RWPE1 (cell line): ENCODE measurements around the gene PITPNC1.

Source experiments
- CTCF ChIA-PET: fragments of 350-600 bp; sonication (Branson Sonifier 250); formaldehyde crosslinking; extraction: SDS; loops from one replicate; lab custom pipeline; 2021; lab: Yijun Ruan, JAX
- POLR2A ChIA-PET: fragments of 400-600 bp; formaldehyde crosslinking; extraction: SDS; loops from one replicate; lab custom pipeline; 2020; ENCODE audit warnings: antibody characterized with exemption; ENCODE audit not compliant: low non-redundant PET; lab: Yijun Ruan, JAX
- DNase-seq: peaks from one replicate; pipeline ENCODE4 v3.0.0; 2012; ENCODE audit warnings: low spot score
- H3K27ac ChIP-seq: fragments of 450-650 bp; 2 replicates; pipeline ENCODE4 v1.5.1; 2017
- CTCF ChIP-seq: fragments of 450-650 bp; conservative IDR thresholded peaks from 2 replicates; pipeline ENCODE4 v1.5.1; 2017; ENCODE audit warnings: low read depth, mild to moderate bottlenecking

The PITPNC1 gene

DNA sequence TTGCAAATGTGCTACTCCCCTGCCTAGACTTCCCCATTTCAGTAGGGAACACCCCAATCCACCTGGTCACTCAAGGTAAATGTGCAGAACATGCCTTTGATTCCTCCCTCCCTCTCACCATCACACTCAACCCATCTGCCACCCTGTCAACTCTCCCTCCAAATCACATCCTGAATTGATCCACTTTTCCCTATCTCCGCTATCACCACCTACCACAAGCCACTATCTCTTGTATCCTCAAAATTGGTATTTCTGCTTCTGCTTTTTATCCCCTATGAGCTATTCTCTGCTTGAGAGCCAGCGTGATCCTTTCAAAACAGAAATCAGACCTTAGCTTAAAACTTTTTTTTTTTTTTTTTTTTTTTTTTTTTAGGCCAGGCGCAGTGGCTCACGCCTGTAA is 335.3 kb downstream of the PITPNC1 start:
- no peak for TF ChIP-seq CTCF
- no peak overlapping the region for H3K27ac ChIP-seq
- ChIA-PET CTCF (interaction anchor here (0.6 kb wide), 1 partner anchor 1726 kb away, joined by 4 read pairs; no protein-coding TSS in a partner anchor), POLR2A (interaction anchor here (0.6 kb wide), 1 partner anchor 1295 kb away, joined by 3 read pairs; no protein-coding TSS in a partner anchor)
- DNase-seq = no peak

DNA sequence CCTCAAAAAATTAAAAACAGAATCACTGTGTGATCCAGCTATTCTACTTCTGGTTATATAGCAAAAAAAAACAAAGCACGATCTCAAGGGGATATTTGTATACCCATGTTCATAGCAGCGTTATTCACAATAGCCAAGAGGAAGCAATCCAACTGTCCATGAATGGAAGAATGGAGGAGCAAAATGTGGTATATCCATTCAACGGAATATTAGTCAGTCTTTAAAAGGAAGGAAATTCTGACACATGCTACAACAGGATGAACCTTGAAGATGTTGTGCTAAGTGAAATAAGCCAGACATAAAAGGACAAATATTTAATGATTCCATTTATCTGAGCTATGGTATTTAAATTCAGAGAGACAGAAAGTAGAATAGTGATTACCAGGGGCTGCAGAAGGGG is 336.1 kb downstream of the PITPNC1 start:
- CTCF ChIA-PET = no interaction called here
- TF ChIP-seq CTCF = no peak
- POLR2A ChIA-PET = interaction anchor here (0.6 kb wide), 1 partner anchor 1295 kb away, joined by 3 read pairs; no protein-coding TSS in a partner anchor
- H3K27ac ChIP-seq = no peak overlapping the region
- DNase-seq = no peak

DNA sequence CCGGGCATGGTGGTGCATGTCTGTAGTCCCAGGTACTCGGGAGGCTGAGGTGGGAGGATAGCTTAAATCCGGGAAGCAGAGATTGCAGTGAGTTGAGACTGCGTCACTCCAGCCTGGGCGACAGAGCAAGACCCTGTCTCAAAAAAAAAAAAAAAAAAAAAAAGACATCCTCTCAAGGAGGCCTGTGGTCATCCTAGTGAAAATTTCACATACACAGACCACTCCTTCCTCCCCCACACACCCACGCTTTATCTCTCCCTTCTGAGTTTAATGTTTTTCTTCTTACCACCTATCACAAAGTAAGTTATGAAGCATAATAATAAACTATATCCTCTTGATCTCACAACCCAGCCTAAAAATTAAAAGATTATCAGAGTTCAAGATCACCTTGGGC is 339.3 kb downstream of the PITPNC1 start:
- TF ChIP-seq CTCF = no peak
- DNase-seq = no peak
- ChIA-PET POLR2A (interaction anchor here (0.7 kb wide), 1 partner anchor 35 kb away, joined by 3 read pairs; no protein-coding TSS in a partner anchor), CTCF (interaction anchor here (1.2 kb wide), 1 partner anchor 30 kb away, joined by 3 read pairs; no protein-coding TSS in a partner anchor)
- no peak overlapping the region for H3K27ac ChIP-seq

DNA sequence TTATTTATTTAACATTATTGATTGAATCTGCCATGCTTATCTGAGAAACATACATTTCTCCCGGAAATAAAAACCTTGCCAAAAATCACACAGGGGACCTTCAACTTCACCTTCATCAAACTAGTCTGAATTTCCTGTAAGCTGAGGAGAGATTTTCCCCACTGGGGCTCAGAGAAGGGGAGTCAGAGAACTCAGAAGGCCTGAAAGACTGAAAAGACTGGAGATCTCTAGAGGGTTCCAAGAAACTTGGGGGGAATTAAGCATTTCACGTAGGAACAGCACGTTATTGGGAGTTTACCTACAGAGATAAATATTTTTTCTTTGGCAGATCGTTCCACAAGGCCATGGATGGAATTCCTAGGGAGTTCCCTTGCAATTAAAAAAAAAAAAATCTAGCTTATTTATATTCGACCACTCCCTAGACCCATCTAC is 340.1 kb downstream of the PITPNC1 start:
- DNase-seq = no peak
- H3K27ac ChIP-seq = peak overlapping the region; percentile 82
- POLR2A ChIA-PET = interaction anchor here (0.5 kb wide), 1 partner anchor 29 kb away, joined by 5 read pairs; no protein-coding TSS in a partner anchor
- no peak for TF ChIP-seq CTCF
- CTCF ChIA-PET = interaction anchor here (0.7 to 1.2 kb wide), 5 partner anchors 12 to 303 kb away, joined by 3 to 6 read pairs (median 5); no protein-coding TSS in a partner anchor

DNA sequence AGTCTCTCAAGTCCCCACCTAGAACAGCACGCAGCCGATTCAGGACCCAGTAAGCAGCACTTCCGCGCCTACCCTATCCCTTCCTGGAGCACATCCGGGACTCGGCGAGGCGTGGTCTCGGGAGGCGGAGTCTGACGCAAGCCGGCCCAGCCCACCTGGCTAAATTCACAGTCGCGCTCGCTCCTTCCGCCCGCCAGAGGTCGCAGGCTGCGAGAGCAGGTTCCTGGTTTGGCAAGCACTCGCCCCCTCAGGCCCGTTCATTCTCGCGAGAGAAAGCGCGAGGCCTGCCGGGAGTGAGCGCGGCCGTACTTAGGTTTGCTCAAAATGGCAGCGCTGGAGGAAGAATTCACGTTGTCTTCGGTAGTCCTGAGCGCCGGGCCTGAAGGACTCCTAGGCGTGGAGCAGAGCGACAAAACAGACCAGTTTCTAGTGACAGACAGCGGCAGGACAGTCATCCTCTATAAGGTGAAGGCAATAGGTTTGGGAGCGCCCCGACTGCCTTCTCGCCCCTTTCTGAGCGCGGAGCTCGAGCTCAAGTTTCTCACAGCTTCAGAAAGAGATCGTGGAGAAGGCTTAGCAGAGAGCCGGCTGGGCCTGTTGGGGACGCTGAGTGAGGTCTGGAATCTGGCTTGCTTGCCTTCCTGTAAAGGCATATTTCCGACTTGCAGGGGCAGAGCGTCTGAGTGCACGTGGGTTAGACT is 340.7 kb downstream of the PITPNC1 start, which contains the start of gene NOL11:
TSS of gene NOL11 (plus strand) at position 313 of the 701 bp plus-strand sequence. CDS start at position 325, 12 bp downstream.
- DNase-seq = peak; percentile 98
- ChIA-PET POLR2A (interaction anchor here (0.5 kb wide), 2 partner anchors 10 to 19 kb away, joined by 3 read pairs; no protein-coding TSS in a partner anchor), CTCF (interaction anchor here (0.7 to 1.2 kb wide), 5 partner anchors 13 to 302 kb away, joined by 3 to 6 read pairs (median 5); no protein-coding TSS in a partner anchor)
- TF ChIP-seq CTCF = peak; percentile 99
- peak within 1 kb of the TSS; percentile 82 for H3K27ac ChIP-seq

DNA sequence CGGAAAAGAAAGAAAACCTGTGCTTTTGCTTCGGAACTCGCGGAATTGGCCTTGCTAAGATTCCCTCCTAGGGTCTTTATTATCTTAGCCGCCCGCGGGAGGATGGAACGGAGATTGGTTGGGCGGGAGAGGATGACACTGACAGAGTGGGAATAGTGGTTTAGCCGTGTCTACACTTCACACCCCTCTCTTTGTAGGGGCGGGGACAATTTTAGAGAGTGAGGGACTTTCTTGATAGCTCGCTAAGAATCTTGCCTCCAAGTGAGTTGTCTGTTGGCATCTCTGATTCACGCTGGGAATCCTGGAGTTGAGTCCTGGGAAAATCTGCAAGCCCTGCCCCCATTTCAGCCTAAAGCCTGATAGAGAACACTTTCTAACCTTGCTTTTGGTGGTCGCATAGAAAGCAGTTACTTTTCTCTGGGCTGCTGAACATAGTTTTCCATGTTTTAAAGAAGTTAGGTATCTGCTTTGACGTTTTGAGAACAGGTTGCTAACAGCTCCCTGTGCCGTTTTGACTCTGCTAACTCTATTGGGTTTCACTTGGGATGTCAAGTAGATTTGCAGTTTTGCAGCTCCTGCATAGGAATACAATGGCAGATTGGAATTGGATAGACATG is 341.4 kb downstream of the PITPNC1 start:
- peak overlapping the region; percentile 82 for H3K27ac ChIP-seq
- ChIA-PET POLR2A (interaction anchor here (0.5 kb wide), 2 partner anchors 10 to 20 kb away, joined by 3 read pairs; no protein-coding TSS in a partner anchor), CTCF (interaction anchor here (0.6 kb wide), 1 partner anchor 431 kb away, joined by 3 read pairs; no protein-coding TSS in a partner anchor)
- no peak for TF ChIP-seq CTCF
- peak; percentile 43 for DNase-seq
